Limb (tissue), 2 donors: ENCODE data around the gene SLC16A2.
"Not testable (repeated sequence)": the region's sequence is repeated elsewhere in the genome, so short reads cannot be mapped to it uniquely, and the experiment has no call there.

ENCODE experiments used
- DNase-seq, 2 donors: peaks; one replicate each; pipeline ENCODE4 v3.0.0-alpha.2; 2016; ENCODE audit errors: extremely low spot score in 2 of 2

The SLC16A2 gene

GRCh38 chrX:74506317-74507115 lies 85.2 kb downstream of the SLC16A2 start:
- no peak for DNase-seq

GRCh38 chrX:74507191-74507590 lies 85.9 kb downstream of the SLC16A2 start:
- DNase-seq = no peak

GRCh38 chrX:74509989-74510388 lies 88.7 kb downstream of the SLC16A2 start:
- DNase-seq = no peak

GRCh38 chrX:74510401-74510800 lies 89.1 kb downstream of the SLC16A2 start:
- DNase-seq = no peak

GRCh38 chrX:74511704-74512103 lies 90.4 kb downstream of the SLC16A2 start:
- DNase-seq = no peak

- DNase-seq = no peak
Measured at GRCh38 chrX:74514384-74514783, 93.1 kb downstream of the SLC16A2 start.

- no peak for DNase-seq
Measured at GRCh38 chrX:74515356-74515755, 94.1 kb downstream of the SLC16A2 start.

GRCh38 chrX:74516013-74516412 lies 94.7 kb downstream of the SLC16A2 start:
- not testable (repeated sequence) for DNase-seq

GRCh38 chrX:74519870-74520269 lies 98.6 kb downstream of the SLC16A2 start:
- DNase-seq = no peak

GRCh38 chrX:74520291-74520690 lies 99.0 kb downstream of the SLC16A2 start:
- DNase-seq = no peak

GRCh38 chrX:74520896-74521295 lies 99.6 kb downstream of the SLC16A2 start:
- no peak for DNase-seq

GRCh38 chrX:74521961-74522751 lies 100.9 kb downstream of the SLC16A2 start:
- DNase-seq = peak; percentile 50 to 58

GRCh38 chrX:74523224-74523623 lies 101.9 kb downstream of the SLC16A2 start:
- DNase-seq = no peak

- no peak for DNase-seq
Measured at GRCh38 chrX:74523870-74524735, 102.8 kb downstream of the SLC16A2 start.

GRCh38 chrX:74525116-74525515 lies 103.8 kb downstream of the SLC16A2 start:
- no peak for DNase-seq

- no peak for DNase-seq
Measured at GRCh38 chrX:74526764-74527163, 105.5 kb downstream of the SLC16A2 start.

- DNase-seq = no peak
Measured at GRCh38 chrX:74527350-74527749, 106.1 kb downstream of the SLC16A2 start.

GRCh38 chrX:74529311-74529710 lies 108.0 kb downstream of the SLC16A2 start:
- no peak for DNase-seq

GRCh38 chrX:74531081-74531480 lies 109.8 kb downstream of the SLC16A2 start:
- DNase-seq = no peak

GRCh38 chrX:74534569-74535038 lies 113.3 kb downstream of the SLC16A2 start:
- no peak for DNase-seq

GRCh38 chrX:74535086-74535407 lies 113.8 kb downstream of the SLC16A2 start:
- DNase-seq = no peak
